Sigmoid colon (tissue), 4 donors: ENCODE data around the gene AQR.

Experiments used
- CTCF ChIP-seq, 4 experiments: fragments of 450-650 bp in 3 of 4; fragments of 200-600 bp in 1 of 4; IDR thresholded peaks; one replicate each; pipeline ENCODE4 v1.5.1; 2016 to 2019; ENCODE audit warnings: antibody characterized with exemption in 4 of 4, mild to moderate bottlenecking in 3 of 4, moderate library complexity in 2 of 4
- POLR2AphosphoS5 ChIP-seq, 4 donors: sonication (generic); formaldehyde crosslinking; IDR thresholded peaks; one replicate each; pipeline ENCODE4 v1.6.1; 2017; ENCODE audit warnings: antibody characterized with exemption in 4 of 4

DNA sequence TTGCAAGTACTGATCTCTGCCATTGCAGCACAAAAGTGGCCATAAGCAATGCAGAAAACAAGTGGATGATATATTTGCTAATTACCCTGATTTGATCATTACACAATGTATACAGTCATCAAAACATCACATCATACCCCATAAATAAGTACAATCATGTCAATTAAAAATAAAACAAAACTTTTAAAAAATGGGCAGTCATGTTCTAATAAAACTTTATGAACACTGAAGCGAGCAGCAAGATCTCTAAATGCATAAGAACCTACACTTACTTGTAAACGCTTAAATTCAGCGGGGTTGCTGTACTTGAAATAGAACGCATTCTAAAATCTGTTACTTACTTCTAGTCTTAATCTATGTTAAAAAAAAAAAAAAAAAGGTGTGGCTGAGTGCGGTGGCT lies 73.4 kb downstream of the AQR start:
- TF ChIP-seq CTCF (IDR thresholded peaks at IDR 0.05) (no peak), POLR2AphosphoS5 (IDR thresholded peaks at IDR 0.05) (no peak)
